ENCODE measurements around the gene IRF2.

DNA sequence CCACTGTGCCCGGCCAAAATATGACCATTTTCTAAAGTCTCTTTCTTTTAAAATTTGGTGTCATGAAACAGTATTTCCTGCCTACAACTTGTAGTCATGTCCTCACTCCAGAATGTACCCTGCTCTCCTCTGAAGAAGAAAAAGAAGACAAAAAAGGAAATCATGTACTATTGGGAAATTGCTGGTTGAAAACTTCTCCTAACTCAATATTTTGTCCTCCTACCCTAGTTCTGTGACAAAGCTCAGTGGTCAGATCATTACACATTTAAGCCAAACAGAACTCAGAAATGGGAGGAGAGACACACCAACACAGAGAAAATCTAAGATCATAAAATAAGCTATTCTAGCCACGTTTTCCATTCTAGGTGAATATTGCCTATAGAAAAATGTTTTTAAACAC, 127.7 kb downstream of the IRF2 start:
- TF ChIP-seq EP300 (IDR thresholded peaks at IDR 0.05) (no peak), POLR2A (IDR thresholded peaks at IDR 0.05; ENCODE audit: low read length) (no peak), JUN (IDR thresholded peaks at IDR 0.05) (no peak), RAD21 (conservative IDR thresholded peaks at IDR 0.05 in 1 of 2, IDR thresholded peaks at IDR 0.05 in 1 of 2) (no peak), SREBF2 (IDR thresholded peaks at IDR 0.05) (no peak), NPAS2 (CRISPR knock-in tag; IDR thresholded peaks at IDR 0.05; ENCODE audit: borderline replicate concordance) (no peak), REST (IDR thresholded peaks at IDR 0.05) (no peak), ELK1 (IDR thresholded peaks at IDR 0.05; ENCODE audit: low read depth, low read length) (no peak)
- TF ChIP-seq, protein P1, sequence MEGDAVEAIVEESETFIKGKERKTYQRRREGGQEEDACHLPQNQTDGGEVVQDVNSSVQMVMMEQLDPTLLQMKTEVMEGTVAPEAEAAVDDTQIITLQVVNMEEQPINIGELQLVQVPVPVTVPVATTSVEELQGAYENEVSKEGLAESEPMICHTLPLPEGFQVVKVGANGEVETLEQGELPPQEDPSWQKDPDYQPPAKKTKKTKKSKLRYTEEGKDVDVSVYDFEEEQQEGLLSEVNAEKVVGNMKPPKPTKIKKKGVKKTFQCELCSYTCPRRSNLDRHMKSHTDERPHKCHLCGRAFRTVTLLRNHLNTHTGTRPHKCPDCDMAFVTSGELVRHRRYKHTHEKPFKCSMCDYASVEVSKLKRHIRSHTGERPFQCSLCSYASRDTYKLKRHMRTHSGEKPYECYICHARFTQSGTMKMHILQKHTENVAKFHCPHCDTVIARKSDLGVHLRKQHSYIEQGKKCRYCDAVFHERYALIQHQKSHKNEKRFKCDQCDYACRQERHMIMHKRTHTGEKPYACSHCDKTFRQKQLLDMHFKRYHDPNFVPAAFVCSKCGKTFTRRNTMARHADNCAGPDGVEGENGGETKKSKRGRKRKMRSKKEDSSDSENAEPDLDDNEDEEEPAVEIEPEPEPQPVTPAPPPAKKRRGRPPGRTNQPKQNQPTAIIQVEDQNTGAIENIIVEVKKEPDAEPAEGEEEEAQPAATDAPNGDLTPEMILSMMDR (IDR thresholded peaks at IDR 0.05) = no peak
